GM21360 (cell line): ENCODE measurements around the gene HDAC5.
"Not testable (repeated sequence)": the region's sequence is repeated elsewhere in the genome, so short reads cannot be mapped to it uniquely, and the experiment has no call there.

Experiments used
- ATAC-seq: cut with Tn5 transposase; IDR thresholded peaks from one replicate; pipeline ENCODE4 v1.9.1; 2021; ENCODE audit warnings: mild to moderate bottlenecking, moderate library complexity; ENCODE audit not compliant: unreplicated experiment

HDAC5 gene

GRCh38 chr17:44071198-44071520, 52.3 kb downstream of the HDAC5 start:
- ATAC-seq: no peak

DNA sequence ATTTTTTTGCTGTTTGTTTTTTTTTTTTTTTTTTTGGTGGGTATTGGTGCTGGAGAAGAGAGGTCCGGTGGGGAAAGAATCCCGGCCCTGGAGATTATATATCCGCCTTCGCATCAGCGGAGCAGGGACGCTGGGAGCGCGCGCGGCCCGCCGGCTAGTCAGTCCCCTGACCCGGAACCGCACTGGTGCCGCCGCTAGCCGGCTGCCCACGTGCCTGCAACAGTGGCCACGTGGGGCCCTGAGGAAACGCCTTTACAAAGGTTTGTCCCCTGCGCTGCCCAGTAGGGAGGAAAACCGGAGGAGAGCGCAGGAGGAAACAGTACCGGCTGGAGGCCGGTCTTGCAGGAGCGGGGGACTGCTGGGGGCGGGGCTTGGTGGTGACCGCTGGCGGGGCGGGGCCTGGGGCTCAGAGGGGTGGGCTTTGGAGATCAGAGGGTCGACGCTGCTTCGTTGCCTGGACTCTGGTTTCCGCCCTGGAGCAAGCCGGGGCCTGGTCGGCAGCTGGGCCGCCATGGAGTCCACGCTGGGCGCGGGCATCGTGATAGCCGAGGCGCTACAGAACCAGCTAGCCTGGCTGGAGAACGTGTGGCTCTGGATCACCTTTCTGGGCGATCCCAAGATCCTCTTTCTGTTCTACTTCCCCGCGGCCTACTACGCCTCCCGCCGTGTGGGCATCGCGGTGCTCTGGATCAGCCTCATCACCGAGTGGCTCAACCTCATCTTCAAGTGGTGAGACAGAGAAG, 52.8 kb downstream of the HDAC5 start, which contains the start of gene G6PC3:
TSS of gene G6PC3 (plus strand) at position 281 of the 743 bp plus-strand sequence. CDS start at position 512, 231 bp downstream.
- peak; percentile 53 for ATAC-seq

- peak; percentile 6 for ATAC-seq
Observed at GRCh38 chr17:44069974-44070454, 53.4 kb downstream of the HDAC5 start.

DNA sequence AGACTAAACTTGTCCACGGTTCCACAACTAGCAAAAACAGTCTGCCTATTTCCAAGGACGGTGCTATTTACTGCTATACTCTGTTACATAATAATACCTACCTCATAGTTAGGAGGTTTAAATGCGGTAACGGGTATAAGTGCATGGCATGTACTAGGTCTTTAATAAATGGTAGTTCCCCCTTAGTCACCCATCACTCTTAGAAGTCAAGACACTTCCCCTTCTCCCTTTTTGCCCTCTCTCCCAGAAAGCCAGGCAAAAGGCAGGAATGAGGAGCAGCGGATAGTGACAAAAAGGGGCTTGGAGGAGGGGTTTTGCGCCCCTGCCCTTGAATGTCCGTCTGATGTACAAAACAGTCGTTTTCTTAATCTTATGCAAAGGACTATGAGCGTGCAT, 55.9 kb downstream of the HDAC5 start:
- no peak for ATAC-seq

DNA sequence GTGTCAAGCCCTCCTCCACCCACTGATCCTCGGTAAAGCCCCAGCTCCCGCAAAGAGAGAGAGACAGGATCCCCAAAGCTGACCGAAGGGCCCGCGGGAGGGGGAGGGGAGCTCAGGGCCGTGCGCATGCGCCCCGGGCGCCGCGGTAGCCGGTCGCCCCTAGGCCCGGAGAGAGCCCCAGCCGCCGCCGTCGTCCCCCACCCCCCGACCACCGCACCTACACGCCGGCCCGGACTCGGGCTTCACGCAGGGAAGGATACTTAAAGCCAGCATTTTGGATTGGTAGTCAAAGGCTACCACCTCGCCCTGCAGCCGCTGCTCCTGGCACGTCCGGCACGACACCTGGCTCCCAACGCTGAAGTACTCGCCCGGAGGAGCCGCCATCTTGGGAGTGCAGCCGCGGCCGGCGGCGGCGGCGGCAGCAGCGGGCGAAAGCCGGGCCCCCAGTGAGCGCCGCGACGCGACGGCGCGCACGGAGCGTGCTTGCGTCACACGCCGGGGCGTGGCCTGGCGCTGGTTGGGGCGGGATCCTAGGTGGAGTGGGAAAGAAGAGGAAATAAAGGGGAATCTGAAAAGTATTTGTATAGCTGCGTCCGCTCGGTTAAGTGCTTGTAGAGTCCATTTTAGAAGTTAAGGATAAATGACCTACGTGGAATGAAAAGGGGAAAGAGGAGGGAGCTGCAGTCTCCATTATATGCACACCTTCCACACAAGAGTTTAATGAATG, 57.1 kb downstream of the HDAC5 start, which contains the start of gene LSM12:
TSS of gene LSM12 (minus strand) at position 468 of the 727 bp plus-strand sequence. CDS start at position 384, 84 bp downstream.
- ATAC-seq: peak; percentile 57

- no peak for ATAC-seq
Observed at GRCh38 chr17:44065668-44066203, 57.7 kb downstream of the HDAC5 start.

DNA sequence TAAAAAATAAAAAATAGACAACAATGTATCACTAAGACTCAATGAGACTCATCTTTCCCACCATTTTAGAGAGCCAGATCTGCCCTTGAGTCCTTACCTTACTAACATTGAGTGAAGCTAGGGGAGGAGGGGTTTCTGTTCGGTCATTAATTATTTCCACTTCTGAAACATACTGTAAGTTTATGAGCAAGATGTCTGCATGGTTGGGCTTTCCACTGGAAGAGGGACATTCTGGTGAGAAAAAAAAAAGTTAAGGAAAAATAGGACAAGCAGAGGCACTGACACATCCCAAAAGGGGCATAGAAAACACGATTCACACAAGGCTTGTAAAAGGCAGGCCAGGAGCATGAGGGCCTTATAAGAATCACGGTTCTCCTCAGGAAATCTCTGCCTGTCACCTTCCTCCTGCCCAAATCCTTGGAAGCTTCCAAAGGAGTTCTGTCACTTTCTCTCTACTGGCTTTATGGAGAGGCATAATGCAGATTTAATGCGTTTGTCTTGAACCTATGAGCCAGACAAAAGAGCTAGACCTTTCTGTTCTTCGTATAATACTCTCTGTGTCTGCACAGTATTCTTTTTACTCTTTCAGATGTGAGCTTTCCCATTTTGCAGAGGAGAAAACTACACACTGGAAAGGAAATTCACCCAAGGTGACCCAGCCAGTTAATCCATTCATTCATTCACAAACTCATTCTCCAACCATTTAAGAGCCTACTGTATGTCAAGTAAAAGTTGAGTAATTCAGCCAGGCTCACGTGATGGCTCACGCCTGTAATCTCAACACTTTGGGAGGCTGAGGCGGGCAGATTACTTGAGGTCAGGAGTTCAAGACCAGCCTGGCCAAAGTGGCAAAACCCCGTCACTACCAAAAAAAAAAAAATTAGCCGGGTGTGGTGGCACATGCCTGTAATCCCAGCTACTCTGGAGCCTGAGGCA, 59.5 kb downstream of the HDAC5 start:
- ATAC-seq: no peak

- no peak for ATAC-seq
Observed at GRCh38 chr17:44062871-44063270, 60.6 kb downstream of the HDAC5 start.

GRCh38 chr17:44061446-44061845, 62.0 kb downstream of the HDAC5 start:
- no peak for ATAC-seq

DNA sequence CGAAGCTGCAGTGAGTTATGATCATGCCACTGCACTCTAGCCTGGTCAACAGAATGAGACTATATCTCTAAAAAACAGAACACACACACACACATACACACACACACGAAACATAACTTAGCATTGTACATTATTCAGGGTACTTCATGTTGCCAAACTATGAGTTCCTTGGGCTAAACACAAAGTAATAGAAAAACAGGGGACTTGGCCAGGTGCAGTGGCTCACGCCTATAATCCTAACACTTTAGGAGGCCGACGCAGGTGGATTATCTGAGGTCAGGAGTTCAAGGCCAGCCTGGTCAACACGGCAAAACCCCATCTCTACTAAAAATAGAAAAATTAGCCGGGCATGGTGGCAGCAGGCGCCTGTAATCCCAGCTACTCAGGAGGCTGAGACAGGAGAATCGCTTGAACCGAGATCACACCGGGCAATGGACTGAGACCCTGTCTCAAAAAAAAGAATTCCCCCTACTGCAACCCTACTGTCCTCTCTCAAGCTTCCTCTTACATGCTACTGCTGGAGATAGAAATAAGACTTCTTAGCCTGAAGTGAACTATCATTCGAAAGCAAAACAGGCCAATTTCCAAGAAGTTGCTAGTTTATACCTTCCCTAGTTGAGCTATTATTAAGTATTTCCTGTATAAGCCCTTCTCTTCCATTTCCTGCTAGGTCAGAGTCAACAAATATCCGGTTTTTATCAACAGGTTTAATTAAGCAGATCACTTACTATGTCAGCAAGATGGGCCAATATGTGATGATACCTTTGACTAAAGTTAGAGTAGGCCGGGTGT, 64.1 kb downstream of the HDAC5 start:
- ATAC-seq: no peak

DNA sequence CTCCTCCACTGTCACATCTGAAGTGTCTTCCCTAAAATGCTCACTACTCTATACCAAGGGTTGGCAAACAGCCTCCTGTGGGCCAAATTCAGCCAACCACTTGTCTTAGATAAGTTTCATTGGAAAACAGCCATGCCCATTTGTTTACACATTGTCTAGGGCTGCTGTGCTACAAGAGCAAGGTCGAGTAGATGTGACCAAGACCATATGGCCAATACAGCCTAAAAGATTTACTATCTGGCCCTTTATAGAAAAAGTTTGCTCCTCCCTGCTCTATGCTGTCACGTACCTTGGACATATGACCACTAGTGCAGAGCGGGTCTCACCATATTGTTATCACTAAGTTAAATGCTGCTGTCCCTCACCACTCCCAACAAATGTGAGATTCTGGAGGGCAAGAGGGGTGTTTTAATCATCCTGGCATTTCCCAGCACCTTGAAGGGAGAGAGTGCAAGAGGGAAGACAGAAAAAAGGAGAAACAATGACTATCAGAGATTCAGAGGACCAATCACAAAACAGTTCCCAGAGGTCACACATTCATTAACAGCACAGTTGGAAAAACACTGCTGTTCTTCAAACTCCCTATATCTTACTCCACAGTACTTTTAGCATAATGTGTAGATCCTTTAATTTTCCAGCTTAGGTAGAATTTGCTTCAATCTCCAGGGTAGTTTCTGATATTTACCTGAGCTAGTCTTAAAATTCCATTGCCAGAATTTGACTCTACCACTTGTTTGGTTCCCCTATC, 70.1 kb downstream of the HDAC5 start:
- no peak for ATAC-seq

- no peak for ATAC-seq
Observed at GRCh38 chr17:44049294-44050060, 74.0 kb downstream of the HDAC5 start.

GRCh38 chr17:44046893-44047292, 76.5 kb downstream of the HDAC5 start:
- ATAC-seq: not testable (repeated sequence)

DNA sequence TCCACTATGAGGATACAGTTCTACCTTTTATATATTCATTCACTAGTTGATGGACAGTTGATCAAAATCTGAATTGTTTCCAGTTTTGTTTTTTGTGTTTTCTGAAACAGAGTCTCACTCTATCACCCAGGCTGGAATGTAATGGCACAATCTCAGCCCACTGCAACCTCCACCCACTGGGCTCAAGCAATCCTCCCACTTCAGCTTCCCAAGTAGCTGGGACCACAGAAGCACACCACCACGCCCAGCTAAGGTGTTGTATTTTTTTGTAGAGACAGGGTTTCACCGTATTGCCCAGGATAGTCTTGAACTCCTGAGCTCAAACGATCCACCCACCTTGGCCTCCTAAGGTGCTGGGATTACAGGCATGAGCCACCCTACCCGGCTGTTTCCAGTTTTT, 78.0 kb downstream of the HDAC5 start:
- no peak for ATAC-seq

GRCh38 chr17:44044071-44044470, 79.4 kb downstream of the HDAC5 start:
- ATAC-seq: no peak

- no peak for ATAC-seq
Observed at GRCh38 chr17:44043272-44043696, 80.2 kb downstream of the HDAC5 start.

DNA sequence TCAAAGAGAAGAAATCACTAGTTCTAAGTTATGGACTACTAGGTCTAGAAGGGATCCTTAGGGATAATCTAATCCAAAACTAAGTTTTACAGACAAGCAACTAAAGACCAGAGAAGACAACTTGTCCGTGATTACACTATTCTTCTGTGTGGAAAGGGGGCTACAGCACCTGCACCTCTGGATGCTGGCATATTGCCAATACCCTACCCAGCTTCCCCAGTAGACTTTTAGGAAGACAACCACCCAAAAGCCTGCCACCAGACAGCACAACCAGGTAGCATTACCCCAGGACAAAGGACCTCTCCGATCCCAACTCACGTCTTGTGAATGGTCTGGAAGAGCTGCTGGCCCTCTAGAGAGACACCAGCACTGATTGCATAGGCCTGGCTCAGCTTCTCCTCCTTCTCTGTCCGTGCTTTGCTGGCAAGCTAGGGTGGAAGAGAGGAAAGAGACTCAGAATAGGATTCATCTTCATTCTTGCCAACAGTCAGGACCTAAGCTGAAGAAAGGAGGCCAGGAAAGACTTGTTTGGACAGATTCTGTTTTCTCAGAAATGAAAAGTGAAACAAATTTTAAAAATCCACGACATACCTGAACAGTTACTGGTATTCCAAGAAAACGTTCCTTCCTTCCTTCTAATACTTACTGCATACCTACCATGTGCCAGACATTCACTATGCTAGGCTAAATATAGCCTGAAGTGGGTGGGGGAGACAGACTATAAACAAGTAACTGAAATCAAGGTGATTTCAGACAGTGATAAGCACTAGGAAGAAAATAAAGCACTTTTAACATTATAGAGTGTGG, 83.4 kb downstream of the HDAC5 start:
- no peak for ATAC-seq

GRCh38 chr17:44038604-44039011, 84.8 kb downstream of the HDAC5 start:
- no peak for ATAC-seq
